ENCODE measurements around the gene ENTREP3.

- TF ChIP-seq CTCF (optimal IDR thresholded peaks at IDR 0.05 in 1 of 3, IDR thresholded peaks at IDR 0.05 in 1 of 3, conservative IDR thresholded peaks at IDR 0.05 in 1 of 3; ENCODE audit: extremely low read depth in 1 of 3, insufficient read depth in 2 of 3, low read length in 3 of 3) (no peak), EZH2 (IDR thresholded peaks at IDR 0.05; ENCODE audit: low read length) (no peak)
These were observed 45.5 kb upstream of the ENTREP3 start for GRCh38 chr1:155300553-155301329.
